Right lobe of liver (tissue), 6 donors: Measurements from ENCODE around the gene USP9X. TPM values are rescaled to one million over a fixed set of nuclear protein-coding genes. Genes with fewer than 3 reads are reported as not detected.
A peak's percentile ranks its signal among the peaks of the same experiment; 100 is the strongest.

Experiments
- ATAC-seq, 4 donors: fragments of 200-7000 bp; cut with Tn5 transposase; one replicate each; pipeline ENCODE4 v1.9.1; 2020; ENCODE audit warnings: mild to moderate bottlenecking in 4 of 4, moderate library complexity in 4 of 4
- DNase-seq, 3 donors: peaks; one replicate each; pipeline ENCODE4 v3.0.0-alpha.2; 2020
- H3K27ac ChIP-seq, 3 donors: fragments of 200-600 bp; one replicate each; pipeline ENCODE4 v1.8.0; 2022
- H3K27me3 ChIP-seq, 2 donors: fragments of 200-600 bp; one replicate each; pipeline ENCODE4 v1.8.0; 2022
- H3K36me3 ChIP-seq, 4 donors: fragments of 200-600 bp; sonication (generic) in 1 of 4; one replicate each; pipeline versions ENCODE4 v1.5.1 to v1.8.0; 2017 to 2022; ENCODE audit warnings: control low read depth in 1 of 4
- H3K4me1 ChIP-seq, 4 donors: fragments of 200-600 bp; sonication (generic) in 1 of 4; one replicate each; pipeline versions ENCODE4 v1.5.1 to v1.8.0; 2017 to 2022; ENCODE audit warnings: control low read depth in 1 of 4
- H3K4me3 ChIP-seq, 3 donors: fragments of 200-600 bp; one replicate each; pipeline ENCODE4 v1.8.0; 2022
- H3K9me3 ChIP-seq, 4 donors: fragments of 200-600 bp; sonication (generic) in 1 of 4; one replicate each; pipeline versions ENCODE4 v1.5.1 to v1.8.0; 2017 to 2022; ENCODE audit warnings: control low read depth in 1 of 4
- CTCF ChIP-seq, 4 donors: fragments of 200-600 bp in 3 of 4; fragments of 450-650 bp in 1 of 4; IDR thresholded peaks; one replicate each; pipeline versions ENCODE4 v1.5.1 to v1.8.0; 2016 to 2022; ENCODE audit warnings: antibody characterized with exemption in 4 of 4, mild to moderate bottlenecking in 2 of 4
- POLR2A ChIP-seq: fragments of 450-650 bp; IDR thresholded peaks from one replicate; pipeline ENCODE4 v1.6.1; 2017; ENCODE audit warnings: antibody characterized with exemption, mild to moderate bottlenecking
- WGBS: methylation state at CpG from one replicate; pipeline ENCODE4 v1.1.6; 2018; ENCODE audit warnings: low coverage, low lambda C conversion rate; ENCODE audit not compliant: insufficient coverage; ENCODE audit errors: missing lambda C conversion rate; 5-methylcytosine and 5-hydroxymethylcytosine counted together
- intact Hi-C, 2 donors: fragments of 100-400 bp; cut with DNase I; formaldehyde crosslinking; loops; one replicate each; pipeline versions ENCODE4 v1.11.2 to v1.14.1; 2022
- total RNA-seq, 6 experiments: library from RNA; depleted of rRNA in 2 of 6; stranded (reverse); fragments of >200 nt in 2 of 6; fragmentation: NEBNext Ultra II Directional in 3 of 6; extraction: Animal tissue kit (Norgen Biotek cat#: 25700) in 3 of 6; gene quantifications; one replicate each; pipeline versions ENCODE4 v1.1.0 to v1.2.4, GENCODE V29; 2016 to 2023
- donor health status: DM: no; HTN: yes; CAD: no.
- donor health status: DM: no; HTN: no; CAD: no.
- donor health status: DM: no; HTN: no; CAD: no.
- donor health status: DM: no; HTN: yes; CAD: no.
- donor health status: DM: no; HTN: yes; CAD: no.

USP9X gene
- total RNA-seq, 6 experiments from 2014 or later = 53.5 to 76.2 (median 63.1) TPM

- Histone ChIP-seq H3K27ac (no peak overlapping the region), H3K27me3 (no peaks in the 10 kb centered on the region), H3K4me3 (no peak overlapping the region), H3K4me1 (peaks cover 0 to 8% (median 3%) of the 10 kb centered on the region in 4 donors), H3K9me3 (no peaks in the 10 kb centered on the region), H3K36me3 (peaks cover 0 to 33% (median 6%) of the 10 kb centered on the region in 4 donors)
- DNase-seq (no peak), ATAC-seq (no peak)
- 100% methylated on average over 1 of the region's 1 CpG for WGBS
- intact Hi-C loops = no loop called here
- TF ChIP-seq POLR2A = no peak
- no peak for TF ChIP-seq CTCF (IDR thresholded peaks at IDR 0.05)
Observed at GRCh38 chrX:41131766-41132165, 46.5 kb downstream of the USP9X start.

GRCh38 chrX:41133551-41133950 lies 48.3 kb downstream of the USP9X start:
- Histone ChIP-seq H3K36me3 (peaks cover 0 to 42% (median 7%) of the 10 kb centered on the region in 4 donors), H3K9me3 (no peaks in the 10 kb centered on the region), H3K27ac (no peak overlapping the region), H3K4me3 (no peak overlapping the region), H3K4me1 (peaks cover 0 to 6% (median 0%) of the 10 kb centered on the region in 4 donors), H3K27me3 (no peaks in the 10 kb centered on the region)
- intact Hi-C loops = no loop called here
- DNase-seq = no peak
- no peak for ATAC-seq
- WGBS = 92% methylated on average over 6 of the region's 6 CpGs
- TF ChIP-seq POLR2A (no peak), CTCF (IDR thresholded peaks at IDR 0.05) (no peak)

GRCh38 chrX:41137589-41137988 lies 52.3 kb downstream of the USP9X start:
- Histone ChIP-seq H3K4me3 (no peak overlapping the region), H3K36me3 (peaks cover 0 to 38% (median 2%) of the 10 kb centered on the region in 4 donors), H3K9me3 (no peaks in the 10 kb centered on the region), H3K4me1 (peaks cover 0 to 6% (median 0%) of the 10 kb centered on the region in 4 donors), H3K27ac (no peak overlapping the region), H3K27me3 (no peaks in the 10 kb centered on the region)
- DNase-seq (no peak), ATAC-seq (peak in 2 of 4 donors; percentile 40 to 48)
- no peak for TF ChIP-seq POLR2A
- peak; percentile 19 to 54 (median 47) for TF ChIP-seq CTCF (IDR thresholded peaks at IDR 0.05)
- intact Hi-C loops = no loop called here

GRCh38 chrX:41142130-41142910 lies 57.1 kb downstream of the USP9X start:
- Histone ChIP-seq H3K27me3 (no peaks in the 10 kb centered on the region), H3K4me3 (no peak overlapping the region), H3K4me1 (peaks cover 0 to 15% (median 3%) of the 10 kb centered on the region in 4 donors), H3K9me3 (no peaks in the 10 kb centered on the region), H3K36me3 (peaks cover 0 to 25% (median 3%) of the 10 kb centered on the region in 4 donors), H3K27ac (no peak overlapping the region)
- no peak for TF ChIP-seq CTCF (IDR thresholded peaks at IDR 0.05)
- TF ChIP-seq POLR2A = no peak
- ATAC-seq (peak in 2 of 4 donors; percentile 23 to 51), DNase-seq (no peak)
- WGBS = 73% methylated on average over 5 of the region's 5 CpGs
- intact Hi-C loops = no loop called here
